ENCODE data around the gene SLC29A3. TPM values are rescaled to one million over a fixed set of nuclear protein-coding genes. Genes with fewer than 3 reads are reported as not detected.
"Not testable (repeated sequence)": the region's sequence is repeated elsewhere in the genome, so short reads cannot be mapped to it uniquely, and the experiment has no call there.

The SLC29A3 gene
- total and polyA plus RNA-seq, 2 donors, result 4.8 to 8.3 TPM

- Histone ChIP-seq H3K27ac (ENCODE audit: low read depth) (no peak overlapping the region), H3K4me1 (ENCODE audit: insufficient read depth) (no peaks in the 10 kb centered on the region), H3K4me3 (ENCODE audit: low read depth, low read length) (no peak overlapping the region), H3K36me3 (ENCODE audit: insufficient read depth) (no peaks in the 10 kb centered on the region)
- no peak for DNase-seq (ENCODE audit: extremely low spot score)
- WGBS, result 72% methylated on average over 3 of the region's 3 CpGs
Measured at GRCh38 chr10:71344993-71345480, 26.0 kb downstream of the SLC29A3 start.

- Histone ChIP-seq H3K27ac (ENCODE audit: low read depth) (no peak overlapping the region), H3K4me1 (ENCODE audit: insufficient read depth) (no peaks in the 10 kb centered on the region), H3K36me3 (ENCODE audit: insufficient read depth) (no peaks in the 10 kb centered on the region), H3K4me3 (ENCODE audit: low read depth, low read length) (no peak overlapping the region)
- 67% methylated on average over 10 of the region's 10 CpGs for WGBS
- DNase-seq (ENCODE audit: extremely low spot score), result no peak
Measured at GRCh38 chr10:71345694-71346093, 26.6 kb downstream of the SLC29A3 start.

- no peaks in the 10 kb centered on the region for H3K36me3 ChIP-seq (ENCODE audit: insufficient read depth)
- no peak overlapping the region for H3K27ac ChIP-seq (ENCODE audit: low read depth)
- no peak overlapping the region for H3K4me3 ChIP-seq (ENCODE audit: low read depth, low read length)
- 52% methylated on average over 3 of the region's 3 CpGs for WGBS
- H3K4me1 ChIP-seq (ENCODE audit: insufficient read depth), result no peaks in the 10 kb centered on the region
- DNase-seq (ENCODE audit: extremely low spot score), result no peak
Measured at GRCh38 chr10:71346731-71347130, 27.7 kb downstream of the SLC29A3 start.

- no peak for DNase-seq (ENCODE audit: extremely low spot score)
- 82% methylated on average over 14 of the region's 14 CpGs for WGBS
- H3K4me1 ChIP-seq (ENCODE audit: insufficient read depth), result no peaks in the 10 kb centered on the region
Measured at GRCh38 chr10:71347587-71348395, 28.7 kb downstream of the SLC29A3 start.

GRCh38 chr10:71348850-71349249 lies 29.8 kb downstream of the SLC29A3 start:
- no peak overlapping the region for H3K27ac ChIP-seq (ENCODE audit: low read depth)
- WGBS, result 96% methylated on average over 1 of the region's 1 CpG
- no peaks in the 10 kb centered on the region for H3K4me1 ChIP-seq (ENCODE audit: insufficient read depth)
- no peak for DNase-seq (ENCODE audit: extremely low spot score)
- no peaks in the 10 kb centered on the region for H3K36me3 ChIP-seq (ENCODE audit: insufficient read depth)
- no peak overlapping the region for H3K4me3 ChIP-seq (ENCODE audit: low read depth, low read length)

More at GRCh38 chr10:71347587-71348395, 28.7 kb downstream of the SLC29A3 start:
- Histone ChIP-seq H3K27ac (ENCODE audit: low read depth) (no peak overlapping the region), H3K36me3 (ENCODE audit: insufficient read depth) (no peaks in the 10 kb centered on the region), H3K4me3 (ENCODE audit: low read depth, low read length) (no peak overlapping the region)

- H3K4me3 ChIP-seq (ENCODE audit: low read depth, low read length), result no peak overlapping the region
- 95% methylated on average over 7 of the region's 7 CpGs for WGBS
- no peaks in the 10 kb centered on the region for H3K4me1 ChIP-seq (ENCODE audit: insufficient read depth)
- no peak overlapping the region for H3K27ac ChIP-seq (ENCODE audit: low read depth)
- DNase-seq (ENCODE audit: extremely low spot score), result no peak
- no peaks in the 10 kb centered on the region for H3K36me3 ChIP-seq (ENCODE audit: insufficient read depth)
Measured at GRCh38 chr10:71349406-71349805, 30.3 kb downstream of the SLC29A3 start.

- H3K4me3 ChIP-seq (ENCODE audit: low read depth, low read length), result no peak overlapping the region
- DNase-seq (ENCODE audit: extremely low spot score), result no peak
- no peak overlapping the region for H3K27ac ChIP-seq (ENCODE audit: low read depth)
- 93% methylated on average over 6 of the region's 6 CpGs for WGBS
- no peaks in the 10 kb centered on the region for H3K36me3 ChIP-seq (ENCODE audit: insufficient read depth)
- H3K4me1 ChIP-seq (ENCODE audit: insufficient read depth), result no peaks in the 10 kb centered on the region
Measured at GRCh38 chr10:71351087-71351486, 32.0 kb downstream of the SLC29A3 start.

- Histone ChIP-seq H3K4me3 (ENCODE audit: low read depth, low read length) (no peak overlapping the region), H3K36me3 (ENCODE audit: insufficient read depth) (no peaks in the 10 kb centered on the region), H3K4me1 (ENCODE audit: insufficient read depth) (no peaks in the 10 kb centered on the region), H3K27ac (ENCODE audit: low read depth) (no peak overlapping the region)
- WGBS, result 86% methylated on average over 14 of the region's 14 CpGs
- DNase-seq (ENCODE audit: extremely low spot score), result no peak
Measured at GRCh38 chr10:71351628-71352319, 32.7 kb downstream of the SLC29A3 start.

- H3K4me3 ChIP-seq (ENCODE audit: low read depth, low read length), result no peak overlapping the region
- DNase-seq (ENCODE audit: extremely low spot score), result no peak
- WGBS, result 71% methylated on average over 9 of the region's 9 CpGs
- peaks cover 3% of the 10 kb centered on the region for H3K36me3 ChIP-seq (ENCODE audit: insufficient read depth)
- H3K4me1 ChIP-seq (ENCODE audit: insufficient read depth), result no peaks in the 10 kb centered on the region
- no peak overlapping the region for H3K27ac ChIP-seq (ENCODE audit: low read depth)
Measured at GRCh38 chr10:71353639-71354038, 34.6 kb downstream of the SLC29A3 start.

- WGBS, result 93% methylated on average over 7 of the region's 7 CpGs
- Histone ChIP-seq H3K4me1 (ENCODE audit: insufficient read depth) (no peaks in the 10 kb centered on the region), H3K4me3 (ENCODE audit: low read depth, low read length) (no peak overlapping the region), H3K36me3 (ENCODE audit: insufficient read depth) (peaks cover 3% of the 10 kb centered on the region), H3K27ac (ENCODE audit: low read depth) (no peak overlapping the region)
- DNase-seq (ENCODE audit: extremely low spot score), result no peak
Measured at GRCh38 chr10:71354776-71355175, 35.7 kb downstream of the SLC29A3 start.

- DNase-seq (ENCODE audit: extremely low spot score), result no peak
- 89% methylated on average over 12 of the region's 12 CpGs for WGBS
- no peak overlapping the region for H3K4me3 ChIP-seq (ENCODE audit: low read depth, low read length)
- H3K27ac ChIP-seq (ENCODE audit: low read depth), result no peak overlapping the region
- no peaks in the 10 kb centered on the region for H3K4me1 ChIP-seq (ENCODE audit: insufficient read depth)
- H3K36me3 ChIP-seq (ENCODE audit: insufficient read depth), result peaks cover 3% of the 10 kb centered on the region
Measured at GRCh38 chr10:71355886-71356285, 36.8 kb downstream of the SLC29A3 start.

GRCh38 chr10:71357792-71358265 lies 38.8 kb downstream of the SLC29A3 start:
- H3K27ac ChIP-seq (ENCODE audit: low read depth), result no peak overlapping the region
- H3K4me1 ChIP-seq (ENCODE audit: insufficient read depth), result no peaks in the 10 kb centered on the region
- peaks cover 3% of the 10 kb centered on the region for H3K36me3 ChIP-seq (ENCODE audit: insufficient read depth)
- WGBS, result 64% methylated on average over 7 of the region's 7 CpGs
- H3K4me3 ChIP-seq (ENCODE audit: low read depth, low read length), result no peak overlapping the region
- DNase-seq (ENCODE audit: extremely low spot score), result no peak

- WGBS, result 85% methylated on average over 8 of the region's 8 CpGs
- Histone ChIP-seq H3K36me3 (ENCODE audit: insufficient read depth) (peaks cover 3% of the 10 kb centered on the region), H3K27ac (ENCODE audit: low read depth) (no peak overlapping the region), H3K4me1 (ENCODE audit: insufficient read depth) (no peaks in the 10 kb centered on the region), H3K4me3 (ENCODE audit: low read depth, low read length) (no peak overlapping the region)
- no peak for DNase-seq (ENCODE audit: extremely low spot score)
Measured at GRCh38 chr10:71358277-71358676, 39.2 kb downstream of the SLC29A3 start.

- H3K36me3 ChIP-seq (ENCODE audit: insufficient read depth); H3K27ac ChIP-seq (ENCODE audit: low read depth); DNase-seq (ENCODE audit: extremely low spot score); H3K4me1 ChIP-seq (ENCODE audit: insufficient read depth); H3K4me3 ChIP-seq (ENCODE audit: low read depth, low read length): not testable (repeated sequence)
- WGBS, result 90% methylated on average over 10 of the region's 10 CpGs
Measured at GRCh38 chr10:71358906-71359305, 39.8 kb downstream of the SLC29A3 start.
